GM12878 (cell line): ENCODE measurements around the gene EBI3. TPM values are rescaled to one million over a fixed set of nuclear protein-coding genes. Genes with fewer than 3 reads are reported as not detected.

Source experiments
- ATAC-seq: fragments of 200-7000 bp; cut with Tn5 transposase; 3 replicates; pipeline ENCODE4 v1.9.1; 2020; ENCODE audit warnings: mild to moderate bottlenecking, moderate library complexity
- BruUV-seq: library from RNA; stranded (reverse); fragments of 400-500 nt; replicated peaks from 2 replicates; lab custom pipeline; 2021; lab: Mats Ljungman, UMichigan
- CTCF ChIA-PET: fragments of 300-600 bp; sonication (Branson Sonifier 250); formaldehyde crosslinking; extraction: SDS; loops from one replicate; lab custom pipeline; 2021; ENCODE audit warnings: inconsistent platforms; lab: Yijun Ruan, JAX
- POLR2A ChIA-PET: fragments of 350-600 bp; formaldehyde crosslinking; extraction: SDS; loops from one replicate; lab custom pipeline; 2021; ENCODE audit warnings: inconsistent platforms; lab: Charles Lee
- RAD21 ChIA-PET: fragments of 300-600 bp; sonication (Branson Sonifier 250); formaldehyde crosslinking; loops from one replicate; lab custom pipeline; 2023; ENCODE audit warnings: antibody characterized with exemption; ENCODE audit not compliant: unreplicated experiment; lab: Charles Lee
- SMC1A ChIA-PET: fragments of 300-600 bp; sonication (Branson Sonifier 250); formaldehyde crosslinking; loops from one replicate; lab custom pipeline; 2023; ENCODE audit not compliant: unreplicated experiment, uncharacterized antibody; lab: Charles Lee
- DNase-seq: peaks from one replicate; pipeline ENCODE4 v3.0.0-alpha.2; 2011; ENCODE audit warnings: low read depth, low spot score
- FAIRE-seq: peaks from 3 replicates; lab custom pipeline; 2011; peaks lifted over from hg19 to GRCh38; lab: Jason Lieb, UNC
- H2AFZ ChIP-seq: 2 replicates; pipeline ENCODE4 v1.6.0; 2011; ENCODE audit warnings: low read depth, low read length, control low read depth; ENCODE audit not compliant: control insufficient read depth
- H3K27ac ChIP-seq: 2 replicates; pipeline ENCODE4 v1.5.1; 2011; ENCODE audit warnings: control low read depth; ENCODE audit not compliant: control insufficient read depth, insufficient read depth
- H3K27me3 ChIP-seq, 2 experiments: replicated peaks in 1 of 2; 2 replicates each; pipeline versions ENCODE4 v1.6.0 to v1.6.1; 2011; ENCODE audit warnings: low read length in 1 of 2; ENCODE audit not compliant: control insufficient read depth in 2 of 2, insufficient read depth in 2 of 2
- H3K36me3 ChIP-seq, 2 experiments: 2 replicates each; pipeline ENCODE4 v1.5.1; 2011; ENCODE audit warnings: low read length in 1 of 2; ENCODE audit not compliant: control insufficient read depth in 2 of 2, insufficient read depth in 2 of 2
- H3K4me1 ChIP-seq: 2 replicates; pipeline ENCODE4 v1.6.1; 2011; ENCODE audit warnings: mild to moderate bottlenecking, low read length, moderate library complexity, mixed read lengths; ENCODE audit not compliant: control insufficient read depth, insufficient read depth
- H3K4me2 ChIP-seq: 2 replicates; pipeline ENCODE4 v1.6.0; 2011; ENCODE audit warnings: control low read depth; ENCODE audit not compliant: control insufficient read depth, insufficient read depth
- H3K4me3 ChIP-seq: fragments of 200-600 bp; sonication (generic); 2 replicates; pipeline ENCODE4 v1.5.1; 2016
- H3K79me2 ChIP-seq: 2 replicates; pipeline ENCODE4 v1.6.0; 2011; ENCODE audit warnings: low read length; ENCODE audit not compliant: control insufficient read depth, insufficient read depth
- H3K9ac ChIP-seq: 2 replicates; pipeline ENCODE4 v1.8.0; 2011; ENCODE audit warnings: low read length, control low read depth, mixed read lengths; ENCODE audit not compliant: control insufficient read depth, insufficient read depth
- H3K9me3 ChIP-seq: replicated peaks from 3 replicates; pipeline ENCODE4 v1.5.1; 2011; ENCODE audit warnings: mild to moderate bottlenecking, low read length; ENCODE audit not compliant: control insufficient read depth, insufficient read depth
- H4K20me1 ChIP-seq: 2 replicates; pipeline ENCODE4 v1.6.0; 2011; ENCODE audit not compliant: control insufficient read depth, insufficient read depth
- BACH1 ChIP-seq: fragments of 450-650 bp; IDR thresholded peaks from 2 replicates; pipeline ENCODE4 v1.6.1; 2017; ENCODE audit warnings: mild to moderate bottlenecking, borderline replicate concordance
- CBFB ChIP-seq: IDR thresholded peaks from 2 replicates; pipeline ENCODE4 v1.6.1; 2016; ENCODE audit warnings: antibody characterized with exemption, low read depth
- CHD2 ChIP-seq: IDR thresholded peaks from 2 replicates; pipeline ENCODE4 v1.6.1; 2011; ENCODE audit warnings: low read depth, low read length, improper control_type of control experiment, borderline replicate concordance
- HDAC2 ChIP-seq: fragments of 200-600 bp; sonication (generic); IDR thresholded peaks from 2 replicates; pipeline ENCODE4 v1.6.1; 2017
- JUNB ChIP-seq: IDR thresholded peaks from 2 replicates; pipeline ENCODE4 v1.6.1; 2016; ENCODE audit warnings: antibody characterized with exemption, mild to moderate bottlenecking
- NFYA ChIP-seq: IDR thresholded peaks from 2 replicates; pipeline ENCODE4 v1.6.1; 2011; ENCODE audit warnings: low read depth, mild to moderate bottlenecking, low read length, improper control_type of control experiment, borderline replicate concordance
- NR2C1 ChIP-seq: fragments of 450-650 bp; IDR thresholded peaks from 2 replicates; pipeline ENCODE4 v1.6.1; 2017; ENCODE audit warnings: antibody characterized with exemption, mild to moderate bottlenecking, moderate library complexity
- POLR2AphosphoS2 ChIP-seq: IDR thresholded peaks from 2 replicates; pipeline ENCODE4 v1.6.1; 2011; ENCODE audit warnings: low read depth, mild to moderate bottlenecking, low read length, improper control_type of control experiment, moderate library complexity
- RELA ChIP-seq: fragments of 450-650 bp; IDR thresholded peaks from 2 replicates; pipeline ENCODE4 v1.8.0; 2014; ENCODE audit warnings: borderline replicate concordance; ENCODE audit not compliant: partially characterized antibody
- RUNX3 ChIP-seq: IDR thresholded peaks from 2 replicates; pipeline ENCODE4 v1.6.1; 2012; ENCODE audit warnings: low read length, inconsistent platforms
- SREBF2 ChIP-seq: IDR thresholded peaks from 2 replicates; pipeline ENCODE4 v1.6.1; 2012; ENCODE audit warnings: mild to moderate bottlenecking, low read length
- SUPT20H ChIP-seq: IDR thresholded peaks from 2 replicates; pipeline ENCODE4 v1.6.1; 2011; ENCODE audit warnings: low read depth, mild to moderate bottlenecking, low read length, moderate library complexity, borderline replicate concordance; ENCODE audit not compliant: control insufficient read depth
- TCF3 ChIP-seq: IDR thresholded peaks from 2 replicates; pipeline ENCODE4 v1.6.1; 2012; ENCODE audit warnings: low read depth, mild to moderate bottlenecking, low read length, borderline replicate concordance; ENCODE audit not compliant: insufficient read depth
- YBX1 ChIP-seq: fragments of 450-650 bp; IDR thresholded peaks from 2 replicates; pipeline ENCODE4 v1.6.1; 2016; ENCODE audit warnings: antibody characterized with exemption
- ZNF24 ChIP-seq: fragments of 450-650 bp; IDR thresholded peaks from 2 replicates; pipeline ENCODE4 v1.6.1; 2017; ENCODE audit warnings: antibody characterized with exemption, mild to moderate bottlenecking
- WGBS: methylation state at CpG from one replicate; pipeline ENCODE4 v1.1.6; 2016; ENCODE audit warnings: low lambda C conversion rate; ENCODE audit not compliant: insufficient replicate concordance, insufficient coverage; ENCODE audit errors: missing lambda C conversion rate; 5-methylcytosine and 5-hydroxymethylcytosine counted together
- in situ Hi-C: fragments of 300-500 bp; cut with MboI; formaldehyde crosslinking; loops from 9 replicates; pipeline ENCODE4 v1.14.3; 2018; ENCODE audit warnings: mixed read lengths
- intact Hi-C: fragments of 100-400 bp; cut with micrococcal nuclease; formaldehyde crosslinking; loops from one replicate; pipeline ENCODE4 v1.14.2; 2022; ENCODE audit not compliant: unreplicated experiment
- polyA plus RNA-seq, 11 experiments: library from polyadenylated mRNA; depleted of rRNA in 4 of 11; unstranded in 6 of 11; stranded (reverse) in 5 of 11; fragments of >200 nt; fragmentation: Nextera tagmentation in 4 of 11; fragmentation: Illumina TruSeq in 1 of 11; extraction: Ambion mirVana in 4 of 11; extraction: Trizol in 1 of 11; gene quantifications; 1 replicate in 1 of 11; 2 replicates in 10 of 11; pipeline versions ENCODE4 v1.2.1 to v1.2.3, GENCODE V29; 2011 to 2016; ENCODE audit warnings: inconsistent platforms in 2 of 11, missing spikeins in 2 of 11, low read depth in 1 of 11
- total RNA-seq, 4 experiments: library from RNA; depleted of rRNA in 3 of 4; stranded (reverse); fragments of >200 nt in 3 of 4; fragmentation: Illumina TruSeq in 1 of 4; extraction: Trizol in 1 of 4; gene quantifications; 2 replicates each; pipeline versions ENCODE4 v1.2.1 to v1.2.3, GENCODE V29; 2013 to 2021
- TF ChIP-seq, protein P1 (sequence below): fragments of 450-650 bp; formaldehyde crosslinking; IDR thresholded peaks from 2 replicates; pipeline ENCODE4 v1.4.0; 2020; ENCODE audit warnings: mild to moderate bottlenecking, moderate library complexity
- TF ChIP-seq, protein P2 (sequence below): fragments of 150-350 bp; IDR thresholded peaks from 2 replicates; pipeline ENCODE4 v1.6.1; 2014; ENCODE audit warnings: mild to moderate bottlenecking, low read depth, low read length
- TF ChIP-seq, protein P3 (sequence below): fragments of 450-650 bp; IDR thresholded peaks from 2 replicates; pipeline ENCODE4 v1.6.1; 2016; ENCODE audit warnings: mild to moderate bottlenecking
- TF ChIP-seq, protein P4 (sequence below): IDR thresholded peaks from 2 replicates; pipeline ENCODE4 v1.6.1; 2012; ENCODE audit warnings: low read depth, low read length, improper control_type of control experiment

The EBI3 gene
- total and polyA plus RNA-seq, 10 of the 15 experiments (the other 5 are each of a cell fraction or from before 2014, with no cell fraction given) = 22.0 to 288 (median 186) TPM

DNA sequence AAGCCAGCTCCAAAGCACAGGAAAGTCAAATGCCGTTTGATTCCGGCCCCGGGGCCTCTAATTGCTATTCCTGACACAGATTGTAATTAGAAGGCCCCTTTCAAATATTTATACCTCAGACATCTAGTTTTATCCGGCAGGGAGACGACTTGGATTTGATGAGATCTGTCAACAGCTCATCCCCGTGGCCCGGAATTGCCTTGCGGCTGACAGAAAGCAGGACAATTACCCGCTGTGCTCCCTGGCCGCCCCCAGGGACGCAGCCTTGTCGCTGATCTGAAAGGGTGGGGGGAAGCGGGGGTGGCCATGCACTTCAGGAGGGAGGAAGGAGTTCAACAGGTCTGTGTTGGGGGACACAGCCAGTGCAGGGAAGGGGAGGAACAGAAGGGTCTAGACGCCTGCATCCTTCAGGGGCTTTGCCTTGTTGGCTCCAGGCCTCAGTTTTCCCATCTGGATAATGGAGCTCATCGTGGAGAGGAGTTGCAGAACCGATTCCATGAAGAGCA is 47.9 kb downstream of the EBI3 start:
- SMC1A ChIA-PET = no interaction called here
- H3K36me3 ChIP-seq = no peaks in the 10 kb centered on the region
- RAD21 ChIA-PET = no interaction called here
- no peak overlapping the region for H3K27ac ChIP-seq
- no peak overlapping the region for H2AFZ ChIP-seq
- in situ Hi-C loops (no loop called here), intact Hi-C loops (no loop called here)
- H3K4me1 ChIP-seq = no peaks in the 10 kb centered on the region
- H3K9ac ChIP-seq = no peak overlapping the region
- no TSS peak for BruUV-seq
- POLR2A ChIA-PET = no interaction called here
- no peaks in the 10 kb centered on the region for H3K79me2 ChIP-seq
- no peak overlapping the region for H3K4me3 ChIP-seq
- no peaks in the 10 kb centered on the region for H4K20me1 ChIP-seq
- no peaks in the 10 kb centered on the region for H3K9me3 ChIP-seq
- CTCF ChIA-PET = interaction anchor here (0.6 to 4.1 kb wide), 2 partner anchors 10 to 14 kb away, joined by 3 to 18 read pairs; no protein-coding TSS in a partner anchor
- ATAC-seq (no peak), DNase-seq (no peak), FAIRE-seq (no peak)
- TF ChIP-seq YBX1 = no peak
- TF ChIP-seq JUNB = no peak
- TF ChIP-seq ZNF24 = no peak
- no peak for TF ChIP-seq SREBF2
- no peak for TF ChIP-seq TCF3
- TF ChIP-seq HDAC2 = no peak
- TF ChIP-seq, protein P1, sequence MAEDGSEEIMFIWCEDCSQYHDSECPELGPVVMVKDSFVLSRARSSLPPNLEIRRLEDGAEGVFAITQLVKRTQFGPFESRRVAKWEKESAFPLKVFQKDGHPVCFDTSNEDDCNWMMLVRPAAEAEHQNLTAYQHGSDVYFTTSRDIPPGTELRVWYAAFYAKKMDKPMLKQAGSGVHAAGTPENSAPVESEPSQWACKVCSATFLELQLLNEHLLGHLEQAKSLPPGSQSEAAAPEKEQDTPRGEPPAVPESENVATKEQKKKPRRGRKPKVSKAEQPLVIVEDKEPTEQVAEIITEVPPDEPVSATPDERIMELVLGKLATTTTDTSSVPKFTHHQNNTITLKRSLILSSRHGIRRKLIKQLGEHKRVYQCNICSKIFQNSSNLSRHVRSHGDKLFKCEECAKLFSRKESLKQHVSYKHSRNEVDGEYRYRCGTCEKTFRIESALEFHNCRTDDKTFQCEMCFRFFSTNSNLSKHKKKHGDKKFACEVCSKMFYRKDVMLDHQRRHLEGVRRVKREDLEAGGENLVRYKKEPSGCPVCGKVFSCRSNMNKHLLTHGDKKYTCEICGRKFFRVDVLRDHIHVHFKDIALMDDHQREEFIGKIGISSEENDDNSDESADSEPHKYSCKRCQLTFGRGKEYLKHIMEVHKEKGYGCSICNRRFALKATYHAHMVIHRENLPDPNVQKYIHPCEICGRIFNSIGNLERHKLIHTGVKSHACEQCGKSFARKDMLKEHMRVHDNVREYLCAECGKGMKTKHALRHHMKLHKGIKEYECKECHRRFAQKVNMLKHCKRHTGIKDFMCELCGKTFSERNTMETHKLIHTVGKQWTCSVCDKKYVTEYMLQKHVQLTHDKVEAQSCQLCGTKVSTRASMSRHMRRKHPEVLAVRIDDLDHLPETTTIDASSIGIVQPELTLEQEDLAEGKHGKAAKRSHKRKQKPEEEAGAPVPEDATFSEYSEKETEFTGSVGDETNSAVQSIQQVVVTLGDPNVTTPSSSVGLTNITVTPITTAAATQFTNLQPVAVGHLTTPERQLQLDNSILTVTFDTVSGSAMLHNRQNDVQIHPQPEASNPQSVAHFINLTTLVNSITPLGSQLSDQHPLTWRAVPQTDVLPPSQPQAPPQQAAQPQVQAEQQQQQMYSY = no peak
- TF ChIP-seq, protein P2, sequence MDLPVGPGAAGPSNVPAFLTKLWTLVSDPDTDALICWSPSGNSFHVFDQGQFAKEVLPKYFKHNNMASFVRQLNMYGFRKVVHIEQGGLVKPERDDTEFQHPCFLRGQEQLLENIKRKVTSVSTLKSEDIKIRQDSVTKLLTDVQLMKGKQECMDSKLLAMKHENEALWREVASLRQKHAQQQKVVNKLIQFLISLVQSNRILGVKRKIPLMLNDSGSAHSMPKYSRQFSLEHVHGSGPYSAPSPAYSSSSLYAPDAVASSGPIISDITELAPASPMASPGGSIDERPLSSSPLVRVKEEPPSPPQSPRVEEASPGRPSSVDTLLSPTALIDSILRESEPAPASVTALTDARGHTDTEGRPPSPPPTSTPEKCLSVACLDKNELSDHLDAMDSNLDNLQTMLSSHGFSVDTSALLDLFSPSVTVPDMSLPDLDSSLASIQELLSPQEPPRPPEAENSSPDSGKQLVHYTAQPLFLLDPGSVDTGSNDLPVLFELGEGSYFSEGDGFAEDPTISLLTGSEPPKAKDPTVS = no peak
- no peak for TF ChIP-seq NR2C1
- TF ChIP-seq POLR2AphosphoS2 = no peak
- TF ChIP-seq RELA = no peak
- TF ChIP-seq, protein P3, sequence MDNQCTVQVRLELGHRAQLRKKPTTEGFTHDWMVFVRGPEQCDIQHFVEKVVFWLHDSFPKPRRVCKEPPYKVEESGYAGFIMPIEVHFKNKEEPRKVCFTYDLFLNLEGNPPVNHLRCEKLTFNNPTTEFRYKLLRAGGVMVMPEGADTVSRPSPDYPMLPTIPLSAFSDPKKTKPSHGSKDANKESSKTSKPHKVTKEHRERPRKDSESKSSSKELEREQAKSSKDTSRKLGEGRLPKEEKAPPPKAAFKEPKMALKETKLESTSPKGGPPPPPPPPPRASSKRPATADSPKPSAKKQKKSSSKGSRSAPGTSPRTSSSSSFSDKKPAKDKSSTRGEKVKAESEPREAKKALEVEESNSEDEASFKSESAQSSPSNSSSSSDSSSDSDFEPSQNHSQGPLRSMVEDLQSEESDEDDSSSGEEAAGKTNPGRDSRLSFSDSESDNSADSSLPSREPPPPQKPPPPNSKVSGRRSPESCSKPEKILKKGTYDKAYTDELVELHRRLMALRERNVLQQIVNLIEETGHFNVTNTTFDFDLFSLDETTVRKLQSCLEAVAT = no peak
- no peak for TF ChIP-seq NFYA
- no peak for TF ChIP-seq CHD2
- TF ChIP-seq BACH1 = no peak
- TF ChIP-seq SUPT20H = no peak
- no peak for TF ChIP-seq CBFB
- no peak for TF ChIP-seq RUNX3
- TF ChIP-seq, protein P4, sequence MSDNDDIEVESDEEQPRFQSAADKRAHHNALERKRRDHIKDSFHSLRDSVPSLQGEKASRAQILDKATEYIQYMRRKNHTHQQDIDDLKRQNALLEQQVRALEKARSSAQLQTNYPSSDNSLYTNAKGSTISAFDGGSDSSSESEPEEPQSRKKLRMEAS = no peak
- WGBS = 64% methylated on average over 14 of the region's 16 CpGs
- H3K27me3 ChIP-seq = no peaks in the 10 kb centered on the region; a peak in 2 of 4 replicates
- no peak overlapping the region for H3K4me2 ChIP-seq
